SH-SY5Y (cell line): ENCODE data around the gene NAALADL2.

Experiments
- GATA2 ChIP-seq: IDR thresholded peaks from 2 replicates; pipeline ENCODE4 v1.6.1; 2011; ENCODE audit warnings: mild to moderate bottlenecking, low read depth, low read length
- GATA3 ChIP-seq: IDR thresholded peaks from 2 replicates; pipeline ENCODE4 v1.6.1; 2011; ENCODE audit warnings: low read depth, mild to moderate bottlenecking, low read length, moderate library complexity

DNA sequence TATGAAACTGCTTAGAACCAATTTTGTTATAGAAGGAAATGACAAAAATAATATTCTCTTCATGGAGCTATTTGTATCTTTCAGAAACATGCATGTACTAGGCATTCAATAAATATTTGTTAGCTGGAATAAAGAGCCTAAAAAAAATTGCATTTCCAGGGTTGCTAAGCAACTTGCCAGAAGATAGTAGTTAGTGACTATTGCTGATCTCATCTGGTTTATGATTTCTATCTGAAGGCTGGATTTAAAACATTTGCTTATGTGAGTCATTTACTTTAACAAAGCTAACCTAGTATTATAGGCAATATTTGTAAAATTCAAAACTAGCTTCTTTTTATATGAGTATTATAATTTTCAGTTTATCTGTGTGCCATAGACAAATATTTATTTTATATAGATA is 78.3 kb downstream of the NAALADL2 start:
- peak; percentile 44; the same call in 1 of the 2 replicates for TF ChIP-seq GATA3
- no peak for TF ChIP-seq GATA2
